CD14-positive monocyte (primary cell): ENCODE data around the gene NUAK1. TPM values are rescaled to one million over a fixed set of nuclear protein-coding genes. Genes with fewer than 3 reads are reported as not detected.

Experiments used
- DNase-seq, 3 donors: peaks; one replicate each; pipeline ENCODE4 v3.0.0-alpha.2; 2011 to 2022
- H2AFZ ChIP-seq: 2 replicates; pipeline ENCODE4 v1.6.0; 2012; ENCODE audit warnings: mild to moderate bottlenecking, low read depth, low read length, inconsistent platforms; ENCODE audit not compliant: insufficient read depth, poor library complexity, severe bottlenecking
- H3K27ac ChIP-seq, 2 donors: 1 replicate in 1 of 2; 2 replicates in 1 of 2; pipeline ENCODE4 v1.5.1; 2012 to 2013; ENCODE audit warnings: low read length in 2 of 2, control low read depth in 1 of 2, inconsistent platforms in 1 of 2, low read depth in 1 of 2, mild to moderate bottlenecking in 1 of 2
- H3K27me3 ChIP-seq, 2 donors: one replicate each; pipeline versions ENCODE4 v1.6.0 to v1.6.1; 2011 to 2013; ENCODE audit warnings: low read length in 2 of 2; ENCODE audit not compliant: control insufficient read depth in 2 of 2, insufficient read depth in 2 of 2
- H3K36me3 ChIP-seq, 2 donors: replicated peaks in 1 of 2; 1 replicate in 1 of 2; 2 replicates in 1 of 2; pipeline versions ENCODE4 v1.5.1 to v1.6.1; 2012 to 2013; ENCODE audit warnings: low read length in 2 of 2, control low read depth in 1 of 2, inconsistent platforms in 1 of 2, mild to moderate bottlenecking in 1 of 2; ENCODE audit not compliant: insufficient read depth in 2 of 2, control insufficient read depth in 1 of 2
- H3K4me1 ChIP-seq, 2 donors: 1 replicate in 1 of 2; 2 replicates in 1 of 2; pipeline versions ENCODE4 v1.5.1 to v1.6.1; 2012 to 2013; ENCODE audit warnings: low read length in 2 of 2, control low read depth in 1 of 2, inconsistent platforms in 1 of 2, mild to moderate bottlenecking in 1 of 2, moderate library complexity in 1 of 2; ENCODE audit not compliant: insufficient read depth in 2 of 2, control insufficient read depth in 1 of 2
- H3K4me2 ChIP-seq: replicated peaks from 2 replicates; pipeline ENCODE3; 2012; ENCODE audit warnings: low read length, moderate library complexity, mild to moderate bottlenecking; ENCODE audit not compliant: poor library complexity, severe bottlenecking; ENCODE audit errors: extremely low read depth
- H3K4me3 ChIP-seq, 3 experiments: fragments of 200-600 bp in 1 of 3; sonication (generic) in 1 of 3; replicated peaks in 1 of 3; 1 replicate in 2 of 3; 2 replicates in 1 of 3; pipeline ENCODE4 v1.5.1; 2011 to 2013; ENCODE audit warnings: low read length in 3 of 3, mild to moderate bottlenecking in 3 of 3, control low read depth in 2 of 3, low read depth in 2 of 3, inconsistent platforms in 1 of 3, moderate library complexity in 1 of 3
- H3K79me2 ChIP-seq: 2 replicates; pipeline ENCODE4 v1.6.0; 2012; ENCODE audit warnings: mild to moderate bottlenecking, control low read depth, inconsistent platforms, low read length, moderate library complexity; ENCODE audit not compliant: insufficient read depth
- H3K9ac ChIP-seq: 2 replicates; pipeline ENCODE4 v1.6.0; 2017; ENCODE audit warnings: low read length, mild to moderate bottlenecking; ENCODE audit not compliant: insufficient read depth, poor library complexity, severe bottlenecking
- H3K9me3 ChIP-seq, 2 donors: replicated peaks in 1 of 2; 1 replicate in 1 of 2; 2 replicates in 1 of 2; pipeline versions ENCODE4 v1.5.1 to v1.6.1; 2012 to 2013; ENCODE audit warnings: low read length in 2 of 2, control low read depth in 1 of 2; ENCODE audit not compliant: control insufficient read depth in 1 of 2, insufficient read depth in 1 of 2
- H4K20me1 ChIP-seq: 2 replicates; pipeline ENCODE4 v1.6.0; 2012; ENCODE audit warnings: mild to moderate bottlenecking, low read length, control low read depth, moderate library complexity; ENCODE audit not compliant: insufficient read depth
- H3K27ac Mint-ChIP-seq, 7 donors: one replicate each; pipeline ENCODE4 v1.8.0; 2020; ENCODE audit warnings: mild to moderate bottlenecking in 7 of 7, mixed read lengths in 7 of 7, moderate library complexity in 6 of 7, inconsistent platforms in 2 of 7
- H3K27me3 Mint-ChIP-seq, 3 donors: one replicate each; pipeline ENCODE4 v1.8.0; 2021 to 2022; ENCODE audit warnings: low read depth in 3 of 3, mild to moderate bottlenecking in 3 of 3, mixed read lengths in 3 of 3, moderate library complexity in 3 of 3, inconsistent platforms in 1 of 3
- H3K36me3 Mint-ChIP-seq, 2 donors: one replicate each; pipeline ENCODE4 v1.8.0; 2020; ENCODE audit warnings: mixed read lengths in 2 of 2, inconsistent platforms in 1 of 2, mild to moderate bottlenecking in 1 of 2
- H3K4me1 Mint-ChIP-seq: one replicate; pipeline ENCODE4 v1.8.0; 2020; ENCODE audit warnings: mild to moderate bottlenecking, mixed read lengths
- H3K4me3 Mint-ChIP-seq, 2 donors: one replicate each; pipeline ENCODE4 v1.8.0; 2020; ENCODE audit warnings: mild to moderate bottlenecking in 2 of 2, mixed read lengths in 2 of 2, moderate library complexity in 1 of 2
- H3K9me3 Mint-ChIP-seq, 7 donors: one replicate each; pipeline ENCODE4 v1.8.0; 2020 to 2022; ENCODE audit warnings: mixed read lengths in 7 of 7, mild to moderate bottlenecking in 6 of 7, moderate library complexity in 6 of 7, inconsistent platforms in 2 of 7
- CTCF ChIP-seq: fragments of 200-600 bp; IDR thresholded peaks from one replicate; pipeline ENCODE4 v1.8.0; 2022; ENCODE audit warnings: antibody characterized with exemption, mild to moderate bottlenecking
- WGBS: methylation state at CpG from one replicate; pipeline ENCODE4 v1.1.5; 2013; ENCODE audit warnings: missing lambda C conversion rate; ENCODE audit not compliant: insufficient coverage; 5-methylcytosine and 5-hydroxymethylcytosine counted together
- intact Hi-C, 2 donors: fragments of 100-400 bp; cut with micrococcal nuclease; formaldehyde crosslinking; loops; one replicate each; pipeline versions ENCODE4 v1.15.0 to v1.15.1; 2023
- polyA plus RNA-seq, 3 donors: library from polyadenylated mRNA; depleted of rRNA in 1 of 3; unstranded in 2 of 3; stranded (reverse) in 1 of 3; fragments of 300-500 nt in 2 of 3; fragments of >200 nt in 1 of 3; fragmentation: Illumina TruSeq in 2 of 3; gene quantifications; 1 replicate in 2 of 3; 2 replicates in 1 of 3; pipeline ENCODE4 v1.2.3, GENCODE V29; 2012 to 2021

NUAK1 gene
- polyA plus RNA-seq, 3 donors = not detected

DNA sequence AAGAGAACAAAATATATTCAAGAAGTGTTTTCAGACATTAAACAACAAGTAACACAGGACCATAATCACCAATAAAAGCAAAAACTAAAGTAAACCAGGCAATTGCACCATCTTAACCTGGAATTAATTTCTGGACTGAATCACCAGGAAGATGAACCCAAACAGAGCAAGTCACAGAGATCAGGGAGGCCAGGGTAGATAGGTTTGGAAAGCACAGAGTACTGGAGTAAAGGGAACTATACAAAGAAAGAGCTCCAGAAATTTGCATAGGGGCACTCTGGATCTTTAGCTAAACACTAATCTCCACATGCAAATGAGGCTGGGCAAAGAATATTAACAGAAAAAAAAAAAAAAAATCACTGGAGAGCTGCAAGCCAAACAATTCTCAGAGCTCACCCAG lies 84.7 kb downstream of the NUAK1 start:
- Mint-ChIP-seq H3K36me3 (no peaks in the 10 kb centered on the region), H3K4me1 (no peaks in the 10 kb centered on the region), H3K27ac (no peak overlapping the region), H3K27me3 (peaks cover 0 to 12% (median 1%) of the 10 kb centered on the region in 3 donors), H3K9me3 (peaks cover 3 to 13% (median 6%) of the 10 kb centered on the region in 7 donors), H3K4me3 (no peak overlapping the region)
- no peaks in the 10 kb centered on the region for H4K20me1 ChIP-seq
- H2AFZ ChIP-seq = no peak overlapping the region
- no peak for TF ChIP-seq CTCF
- H3K4me2 ChIP-seq = no peak overlapping the region
- H3K27ac ChIP-seq = no peak overlapping the region
- no peak overlapping the region for H3K9ac ChIP-seq
- H3K4me3 ChIP-seq = no peak overlapping the region
- DNase-seq = no peak
- H3K9me3 ChIP-seq = no peaks in the 10 kb centered on the region
- no peaks in the 10 kb centered on the region for H3K36me3 ChIP-seq
- no peaks in the 10 kb centered on the region for H3K79me2 ChIP-seq
- no peaks in the 10 kb centered on the region for H3K4me1 ChIP-seq
- intact Hi-C loops = no loop called here
- H3K27me3 ChIP-seq = no peaks in the 10 kb centered on the region

GRCh38 chr12:106051853-106052531 lies 86.8 kb downstream of the NUAK1 start:
- no peaks in the 10 kb centered on the region for H3K36me3 Mint-ChIP-seq
- H2AFZ ChIP-seq = no peak overlapping the region
- intact Hi-C loops = no loop called here
- WGBS = 83% methylated on average over 1 of the region's 6 CpGs
- H3K27me3 Mint-ChIP-seq = peaks cover 3 to 12% (median 4%) of the 10 kb centered on the region in 3 donors
- H3K36me3 ChIP-seq = no peaks in the 10 kb centered on the region
- H3K9ac ChIP-seq = no peak overlapping the region
- H3K79me2 ChIP-seq = no peaks in the 10 kb centered on the region
- TF ChIP-seq CTCF = no peak
- no peak for DNase-seq
- H3K9me3 ChIP-seq = no peaks in the 10 kb centered on the region
- H3K4me3 ChIP-seq = no peak overlapping the region
- H3K4me2 ChIP-seq = no peak overlapping the region
- H3K27ac ChIP-seq = no peak overlapping the region
- no peak overlapping the region for H3K27ac Mint-ChIP-seq
- no peaks in the 10 kb centered on the region for H3K27me3 ChIP-seq
- H4K20me1 ChIP-seq = no peaks in the 10 kb centered on the region
- H3K4me1 ChIP-seq = no peaks in the 10 kb centered on the region
- H3K4me3 Mint-ChIP-seq = no peak overlapping the region
- no peaks in the 10 kb centered on the region for H3K4me1 Mint-ChIP-seq
- peaks cover 3 to 13% (median 6%) of the 10 kb centered on the region in 7 donors for H3K9me3 Mint-ChIP-seq
